Neural progenitor cell (in vitro differentiated cells): ENCODE data around the gene TMEM126B.

Experiments used
- EZH2phosphoT487 ChIP-seq: fragments of 200-600 bp; sonication (generic); IDR thresholded peaks from 2 replicates; pipeline ENCODE4 v1.6.1; 2017; ENCODE audit warnings: antibody characterized with exemption
- TF ChIP-seq, protein P1 (sequence below): fragments of 200-600 bp; sonication (generic); IDR thresholded peaks from 2 replicates; pipeline ENCODE4 v1.5.1; 2017; ENCODE audit warnings: antibody characterized with exemption, mild to moderate bottlenecking

DNA sequence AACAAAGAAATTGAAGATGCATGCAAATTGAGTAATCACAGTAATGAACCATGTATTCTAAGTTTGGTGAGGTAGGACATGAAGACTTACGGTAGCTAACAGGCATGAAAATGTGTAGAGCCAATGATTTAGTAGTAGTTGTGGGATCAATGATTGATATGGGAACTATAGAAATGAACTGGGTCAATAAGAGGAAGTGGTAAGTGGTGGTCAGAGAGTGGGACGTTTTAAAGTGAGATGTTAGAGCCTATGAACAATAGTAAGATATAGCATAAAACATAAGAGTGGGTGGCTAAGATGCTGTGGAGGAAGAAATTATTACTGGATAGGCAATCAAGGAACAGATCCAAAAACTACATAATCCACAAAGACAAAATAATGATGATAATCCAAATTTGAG is 46.3 kb upstream of the TMEM126B start:
- TF ChIP-seq, protein P1, sequence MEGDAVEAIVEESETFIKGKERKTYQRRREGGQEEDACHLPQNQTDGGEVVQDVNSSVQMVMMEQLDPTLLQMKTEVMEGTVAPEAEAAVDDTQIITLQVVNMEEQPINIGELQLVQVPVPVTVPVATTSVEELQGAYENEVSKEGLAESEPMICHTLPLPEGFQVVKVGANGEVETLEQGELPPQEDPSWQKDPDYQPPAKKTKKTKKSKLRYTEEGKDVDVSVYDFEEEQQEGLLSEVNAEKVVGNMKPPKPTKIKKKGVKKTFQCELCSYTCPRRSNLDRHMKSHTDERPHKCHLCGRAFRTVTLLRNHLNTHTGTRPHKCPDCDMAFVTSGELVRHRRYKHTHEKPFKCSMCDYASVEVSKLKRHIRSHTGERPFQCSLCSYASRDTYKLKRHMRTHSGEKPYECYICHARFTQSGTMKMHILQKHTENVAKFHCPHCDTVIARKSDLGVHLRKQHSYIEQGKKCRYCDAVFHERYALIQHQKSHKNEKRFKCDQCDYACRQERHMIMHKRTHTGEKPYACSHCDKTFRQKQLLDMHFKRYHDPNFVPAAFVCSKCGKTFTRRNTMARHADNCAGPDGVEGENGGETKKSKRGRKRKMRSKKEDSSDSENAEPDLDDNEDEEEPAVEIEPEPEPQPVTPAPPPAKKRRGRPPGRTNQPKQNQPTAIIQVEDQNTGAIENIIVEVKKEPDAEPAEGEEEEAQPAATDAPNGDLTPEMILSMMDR: no peak
- no peak for TF ChIP-seq EZH2phosphoT487
